HuH-7 (cell line): ENCODE results near the gene EFNB2.

Experiments used
- DNase-seq: peaks from one replicate; pipeline ENCODE4 v3.0.0; 2011; ENCODE audit warnings: low spot score

Gene EFNB2

GRCh38 chr13:106449096-106449495 is 86.4 kb downstream of the EFNB2 start:
- no peak for DNase-seq

GRCh38 chr13:106445996-106446395 is 89.5 kb downstream of the EFNB2 start:
- DNase-seq = no peak

GRCh38 chr13:106443607-106444322 is 91.7 kb downstream of the EFNB2 start:
- DNase-seq = no peak

GRCh38 chr13:106440866-106441265 is 94.6 kb downstream of the EFNB2 start:
- no peak for DNase-seq
